Measurements from ENCODE around the gene SUSD5. TPM values are rescaled to one million over a fixed set of nuclear protein-coding genes. Genes with fewer than 3 reads are reported as not detected.

Gene SUSD5
- total RNA-seq = 0.43 and 1.2 TPM in 2 replicates

GRCh38 chr3:33218446-33219174 lies at the start of gene SUSD5:
Gene SUSD5 (minus strand): TSS chr3:33218810. CDS start chr3:33218797, 13 bp downstream.

GRCh38 chr3:33113772-33114621 lies 104.6 kb downstream of the SUSD5 start, which contains the start of gene CRTAP:
Gene CRTAP (plus strand): TSS chr3:33114014. CDS start chr3:33114078, 64 bp downstream.

Small RNA genes within 50 kb of the gene (small RNA-seq; reads per million reads assigned to genes)
- gene AC123900.1 (0.23 reads per million), gene RN7SL296P (not detected)

Other genes with a start within 250 kb of the SUSD5 start
- gene GLB1, start 121.7 kb downstream of the SUSD5 start, total RNA-seq = 60.1 and 64.8 TPM in 2 replicates
- gene TMPPE, start 121.7 kb downstream of the SUSD5 start, total RNA-seq = 4.3 and 7.7 TPM in 2 replicates
- 144 and 193 TPM in 2 replicates for gene CRTAP, start 104.8 kb downstream of the SUSD5 start, total RNA-seq
- gene FBXL2, start 58.6 kb upstream of the SUSD5 start, total RNA-seq = 18.9 and 21.6 TPM in 2 replicates
- 27.5 and 28.7 TPM in 2 replicates for gene UBP1, start 221.6 kb upstream of the SUSD5 start, total RNA-seq